HCEC 1CT (cell line): ENCODE measurements around the gene PHF21A.
"Not testable (repeated sequence)": the region's sequence is repeated elsewhere in the genome, so short reads cannot be mapped to it uniquely, and the experiment has no call there.

Experiments used
- DNase-seq: peaks from one replicate; pipeline ENCODE4 v3.0.0-alpha.2; 2017

PHF21A gene

DNA sequence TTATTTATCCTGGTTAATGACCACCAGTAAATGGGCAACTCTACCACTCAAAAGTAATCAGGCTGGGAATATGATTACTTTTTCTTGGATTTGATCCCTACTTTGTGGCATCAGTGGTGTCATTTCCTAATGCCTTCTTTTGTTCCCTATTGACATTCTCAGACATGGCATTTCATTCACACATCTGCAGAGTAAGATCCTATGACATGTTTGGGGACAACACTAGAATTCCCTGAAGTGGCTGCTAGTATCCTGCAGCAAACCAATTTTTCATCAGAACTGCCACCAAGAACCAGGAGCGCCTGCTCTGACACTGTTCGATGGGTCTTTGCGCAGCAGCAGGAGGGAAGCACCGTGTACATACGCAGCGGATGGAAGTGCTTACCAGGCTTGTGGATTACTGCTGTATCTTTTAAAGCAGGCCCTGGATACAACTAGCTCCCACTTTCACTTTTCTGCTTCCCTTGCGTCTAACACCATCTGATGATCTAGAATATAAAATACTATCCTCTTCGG lies 101.1 kb downstream of the PHF21A start:
- DNase-seq = no peak

DNA sequence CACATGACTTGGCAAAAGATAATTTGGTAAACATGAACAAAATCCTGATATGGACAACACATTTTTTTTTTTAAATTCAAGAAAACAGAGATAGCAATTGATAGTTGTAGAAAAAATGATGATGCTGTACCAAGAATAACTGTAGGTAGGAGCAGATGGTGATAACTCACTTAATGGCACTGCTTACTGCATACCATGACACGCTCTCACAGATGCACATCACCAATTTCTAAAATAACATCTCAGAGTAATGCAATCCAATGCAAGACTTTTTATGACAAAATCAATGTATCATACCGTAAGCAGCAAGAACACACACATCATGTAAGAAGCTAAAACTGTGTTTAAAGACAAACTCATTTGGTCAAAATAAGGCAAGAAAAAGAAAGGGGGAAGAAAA lies 102.6 kb downstream of the PHF21A start:
- no peak for DNase-seq

DNA sequence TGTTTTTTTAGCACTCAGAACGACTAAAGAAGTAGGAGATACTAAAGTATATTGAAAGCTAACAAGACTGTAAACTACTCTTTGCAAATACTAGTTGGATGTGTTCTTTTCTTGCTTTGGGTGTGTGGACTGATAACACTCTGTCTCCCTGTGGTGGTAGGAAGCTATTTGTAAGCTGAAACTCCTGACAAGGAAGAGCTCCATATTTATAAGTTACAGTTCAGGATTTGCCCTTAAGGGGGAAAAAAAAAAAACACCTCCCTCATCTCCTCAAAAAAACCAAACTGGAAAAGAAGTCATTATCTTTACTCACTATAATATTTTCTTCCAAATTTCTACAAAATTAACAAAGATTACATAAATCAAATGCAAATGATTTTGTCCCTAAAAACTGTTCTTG lies 103.9 kb downstream of the PHF21A start:
- DNase-seq = no peak

DNA sequence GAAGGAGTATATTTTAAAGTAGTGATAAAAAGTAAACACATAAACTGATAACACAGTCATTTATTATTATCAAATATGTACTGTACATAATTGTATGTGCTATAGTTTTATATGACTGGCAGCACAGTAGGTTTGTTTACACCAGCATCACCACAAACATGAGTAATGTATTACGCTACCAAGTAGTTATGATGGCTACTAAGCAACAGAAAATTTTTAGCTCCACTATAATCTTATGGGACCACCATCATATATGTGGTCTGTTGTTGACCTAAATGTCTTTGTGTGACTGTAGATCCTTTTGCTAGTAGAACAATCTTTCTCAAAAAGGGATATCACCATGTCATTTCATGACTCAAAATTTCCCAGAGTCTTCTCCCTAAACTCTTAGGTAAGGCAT lies 105.3 kb downstream of the PHF21A start:
- DNase-seq = peak; percentile 64

DNA sequence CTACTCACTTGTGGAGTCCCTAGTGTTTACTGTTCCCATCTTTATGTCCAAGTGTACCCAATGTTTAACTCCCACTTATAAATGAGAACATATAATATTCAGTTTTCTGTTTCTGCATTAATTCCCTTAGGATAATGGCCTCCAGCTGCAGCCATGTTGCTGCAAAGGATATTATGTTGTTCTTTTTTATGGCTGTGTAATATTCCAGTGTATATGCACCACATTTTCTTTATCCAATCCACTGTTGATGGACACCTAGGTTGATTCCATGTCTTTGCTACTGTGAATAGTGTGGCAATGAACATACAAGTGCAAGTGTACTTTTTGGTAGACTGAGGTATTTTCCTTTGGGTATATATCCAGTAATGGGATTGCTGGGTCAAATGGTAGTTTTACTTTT lies 107.1 kb downstream of the PHF21A start:
- DNase-seq = not testable (repeated sequence)

DNA sequence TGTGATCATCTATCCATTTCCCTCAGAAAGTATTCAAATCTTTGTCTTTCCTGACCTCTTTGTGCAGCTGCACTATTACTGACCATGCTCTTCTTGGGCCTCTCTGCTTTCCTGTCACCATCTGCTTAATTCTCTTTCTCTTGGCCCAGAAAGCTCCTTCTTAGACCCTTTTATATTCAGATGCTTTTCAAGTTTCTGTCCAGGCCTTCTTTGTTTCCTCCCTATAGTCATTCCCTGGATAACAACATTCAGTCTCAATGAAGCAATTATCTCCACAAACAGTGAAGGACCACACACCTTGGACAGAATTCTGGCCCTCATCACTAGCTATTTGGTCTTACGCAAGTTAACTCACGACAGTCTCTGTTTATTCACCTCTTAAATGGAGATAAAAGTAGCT lies 109.1 kb downstream of the PHF21A start:
- no peak for DNase-seq

DNA sequence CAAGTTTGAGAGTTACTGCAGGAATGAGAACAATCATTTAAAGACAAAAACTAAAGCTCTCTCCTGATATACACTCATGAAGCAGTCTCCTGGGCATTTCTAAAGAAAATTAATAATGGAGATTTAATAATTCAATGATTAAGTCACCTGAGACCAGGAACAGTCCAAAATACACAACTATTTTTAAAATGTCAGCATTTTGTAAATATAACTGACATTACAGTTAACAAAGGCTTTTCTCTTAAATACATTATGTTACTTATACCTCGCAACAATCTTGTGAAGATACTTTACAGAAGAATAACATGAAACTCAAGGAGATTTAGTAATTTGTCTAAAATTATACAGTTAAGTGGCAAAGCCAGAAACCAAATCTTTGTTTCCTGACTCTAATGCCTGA lies 111.2 kb downstream of the PHF21A start:
- no peak for DNase-seq

DNA sequence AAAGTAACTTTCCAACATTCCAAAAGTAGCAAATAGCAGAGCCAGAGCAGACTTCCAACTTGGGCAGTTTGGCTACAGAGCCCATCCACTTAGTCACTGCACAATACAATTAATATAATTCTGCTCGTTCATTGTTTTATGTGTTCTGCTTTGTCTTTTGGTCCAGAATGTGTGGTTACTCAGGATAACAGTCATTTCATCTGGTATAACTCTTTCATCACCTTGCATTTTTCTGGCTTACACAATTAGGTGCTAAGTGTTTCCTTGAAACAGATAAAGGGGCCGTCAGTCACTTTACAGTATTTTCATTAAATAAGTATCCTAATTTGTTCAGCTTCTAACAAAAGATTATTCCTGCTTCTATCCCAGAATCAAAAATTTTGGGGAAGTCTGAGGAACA lies 111.6 kb downstream of the PHF21A start:
- DNase-seq = no peak

DNA sequence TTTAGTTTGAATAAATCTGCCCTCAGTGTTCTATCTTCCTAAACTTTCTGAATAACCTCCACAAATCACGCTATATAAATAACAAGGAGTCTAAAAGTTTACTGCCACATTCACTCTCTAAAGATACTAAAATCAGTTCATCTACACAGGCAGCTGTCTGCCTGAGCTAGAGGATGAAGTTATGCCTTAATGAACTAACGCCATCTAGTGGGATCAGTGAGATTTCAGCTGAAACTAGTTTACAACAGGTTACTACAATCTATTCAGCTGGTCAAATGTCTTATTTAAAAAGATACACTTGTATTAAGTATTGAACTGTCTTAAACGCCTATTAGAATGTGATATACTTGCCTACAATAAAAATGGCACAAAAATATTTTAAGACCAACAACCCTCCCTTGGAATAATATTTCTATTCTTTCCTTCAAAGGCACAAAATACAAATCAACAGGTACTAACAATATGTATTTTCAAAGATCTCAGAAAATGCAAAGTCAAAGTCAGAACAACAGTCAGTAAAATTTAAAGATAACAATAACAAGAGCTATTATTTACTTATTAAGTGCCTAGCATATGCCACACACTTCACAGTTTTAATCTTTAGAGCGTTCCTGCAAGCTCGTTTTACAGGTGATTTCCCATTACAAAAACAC lies 114.7 kb downstream of the PHF21A start:
- peak; percentile 69 for DNase-seq

DNA sequence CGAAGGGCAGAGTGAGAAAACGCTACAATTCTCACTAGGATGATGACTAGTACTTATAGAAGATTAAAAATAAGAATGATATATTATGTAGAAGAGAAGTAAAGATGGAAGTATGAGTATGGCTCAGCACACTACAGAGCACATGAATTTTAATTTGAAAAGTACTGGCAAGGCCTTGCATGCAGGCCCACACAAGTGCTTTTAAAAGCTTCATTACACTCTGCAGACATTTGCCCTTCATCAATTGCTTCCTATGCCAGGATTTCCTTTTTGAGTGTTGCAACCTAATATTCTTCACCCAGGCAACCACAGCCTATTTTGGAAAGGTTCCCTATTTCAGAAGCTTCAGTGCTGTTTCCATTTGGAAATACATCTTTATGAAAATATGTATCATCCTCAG lies 117.7 kb downstream of the PHF21A start:
- DNase-seq = peak; percentile 32

DNA sequence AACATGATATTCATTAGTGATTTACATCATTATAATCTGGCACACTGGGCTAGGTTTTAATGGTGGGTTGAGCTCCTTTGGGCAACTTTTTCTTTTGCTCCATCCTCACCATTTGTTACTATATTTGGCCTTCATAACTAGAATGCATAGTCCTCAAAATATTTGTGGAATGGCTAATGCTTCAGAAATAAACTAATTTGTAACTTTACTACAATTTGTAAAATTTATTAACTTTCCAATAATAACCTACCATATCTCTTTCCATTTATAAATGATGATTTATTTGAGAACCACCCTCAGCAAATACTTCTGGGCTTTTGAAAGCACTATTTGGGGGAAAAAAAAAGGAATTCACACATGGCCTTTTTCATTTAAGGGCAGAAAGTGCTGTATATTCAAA lies 119.1 kb downstream of the PHF21A start:
- DNase-seq = no peak

DNA sequence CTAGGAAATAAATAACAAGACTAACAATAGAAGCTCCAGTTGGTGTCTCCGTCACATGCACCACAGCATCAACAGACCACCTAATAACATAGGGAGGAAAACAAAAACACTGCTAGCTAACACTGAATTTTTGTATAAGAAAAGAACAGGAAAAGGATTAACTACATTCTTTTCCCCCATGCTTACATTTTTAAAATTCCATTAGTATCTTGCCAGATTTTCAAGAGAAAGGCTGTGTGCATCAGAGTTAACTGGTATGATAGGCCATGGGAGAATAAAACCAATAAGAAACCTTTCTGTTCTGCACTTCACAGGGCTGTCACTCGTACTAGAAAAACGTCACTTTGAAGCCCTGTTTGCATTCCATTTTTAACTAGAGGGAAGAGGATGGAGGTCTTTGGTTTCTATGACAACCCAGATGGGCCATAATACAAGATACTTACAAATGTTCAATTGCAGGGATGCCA lies 119.8 kb downstream of the PHF21A start:
- peak; percentile 28 for DNase-seq

DNA sequence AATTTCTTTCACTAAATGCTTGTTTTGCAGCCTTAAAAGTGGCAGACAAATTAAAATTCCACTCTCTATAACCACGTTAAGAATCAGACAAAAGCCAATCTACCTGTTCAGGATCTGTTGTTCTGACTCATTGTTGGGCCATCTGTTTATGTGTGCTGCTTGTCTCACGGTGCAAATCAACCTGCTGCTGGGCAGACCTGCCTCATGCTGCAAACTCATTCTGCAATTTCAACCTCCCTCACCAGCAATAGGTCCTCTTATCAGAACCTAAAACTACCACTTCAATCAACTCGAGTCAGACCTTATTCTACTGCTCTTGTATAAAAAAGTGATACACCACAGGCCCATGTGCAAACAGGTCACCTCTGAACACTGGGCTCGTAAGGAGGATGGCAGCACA lies 123.7 kb downstream of the PHF21A start:
- no peak for DNase-seq

DNA sequence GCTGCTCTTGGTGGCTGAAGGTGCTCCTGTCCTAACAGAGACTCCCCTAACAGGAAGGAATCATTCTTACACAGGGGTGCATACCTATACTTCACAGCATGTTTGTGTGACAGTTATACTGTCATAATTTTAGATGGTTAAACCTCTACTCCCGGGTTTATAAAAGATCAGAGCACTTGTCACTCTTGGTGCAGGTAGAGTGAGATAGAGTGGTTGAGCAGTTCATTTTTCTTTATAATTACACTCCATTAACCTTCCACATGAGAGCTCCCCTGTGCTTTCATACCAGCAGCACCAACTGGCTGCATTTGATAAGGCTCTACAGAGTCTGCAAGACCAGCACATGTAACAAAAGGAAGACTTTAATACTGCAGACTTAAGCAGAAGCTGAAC lies 125.9 kb downstream of the PHF21A start:
- DNase-seq = no peak

DNA sequence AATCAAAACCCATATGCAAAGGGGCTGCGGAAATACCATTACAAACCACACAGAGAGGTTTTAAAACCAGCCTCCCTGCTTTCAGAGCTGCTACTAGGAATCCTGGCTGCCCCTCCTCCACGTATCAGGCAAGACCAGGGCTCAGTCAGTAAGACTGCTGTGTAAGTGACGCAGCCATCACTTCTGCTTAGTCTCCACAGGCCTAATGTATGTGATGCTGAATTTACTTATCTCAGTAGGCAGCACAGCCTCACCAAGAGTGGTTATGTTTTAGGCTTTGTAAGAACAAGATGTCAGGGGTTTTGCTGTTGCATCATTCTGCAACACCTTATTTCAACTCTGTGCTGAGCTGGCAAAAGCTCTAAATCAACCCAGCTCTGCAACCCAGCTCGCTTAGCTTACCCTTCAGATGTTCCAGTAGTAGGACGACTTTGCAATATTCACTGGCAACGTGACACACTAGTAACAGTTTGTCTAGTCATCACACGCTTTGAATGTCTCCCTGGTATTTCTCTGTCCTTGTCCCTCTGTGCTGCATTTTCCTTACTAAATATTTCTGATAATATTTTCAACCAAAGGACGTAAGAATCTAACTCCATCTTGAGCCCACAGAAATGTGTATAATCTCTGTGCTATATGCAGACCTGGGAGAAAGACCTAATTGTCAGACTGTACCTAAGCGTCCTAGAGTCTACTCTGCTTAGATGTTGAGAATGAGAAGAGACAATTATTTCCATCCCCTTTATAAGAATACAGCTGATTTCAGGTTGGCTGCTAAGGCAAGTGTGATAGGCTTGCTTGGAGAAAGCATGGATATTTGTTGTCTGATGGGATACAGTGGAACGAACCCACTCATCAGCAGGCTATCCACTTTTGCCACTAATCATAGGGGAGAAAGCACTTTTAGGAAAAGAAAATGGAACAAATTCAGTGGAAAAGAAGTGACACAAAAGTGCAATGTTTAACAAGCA lies 126.6 kb downstream of the PHF21A start:
- no peak for DNase-seq

DNA sequence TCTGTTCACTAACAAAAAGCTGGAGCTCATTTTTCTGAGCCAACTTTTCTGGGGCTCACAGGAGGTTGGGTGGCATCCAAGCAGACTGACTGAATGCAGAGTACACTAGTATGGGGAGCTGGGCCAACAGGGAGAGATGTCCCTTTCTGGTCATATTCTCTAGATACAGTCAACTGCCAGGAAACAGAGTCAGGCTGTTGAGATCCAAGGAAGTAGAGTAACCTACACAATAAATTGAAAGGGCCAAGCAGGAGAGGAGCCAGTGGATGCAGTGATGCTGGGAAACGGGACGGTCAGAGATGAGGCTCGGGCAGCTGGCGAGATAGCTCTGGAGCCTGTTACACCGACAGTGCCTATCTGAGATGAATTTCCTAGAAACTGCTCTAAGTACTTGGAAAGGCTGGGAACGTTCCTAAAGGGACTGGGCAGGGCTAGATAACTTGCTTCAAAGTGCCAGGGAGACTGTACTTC lies 127.7 kb downstream of the PHF21A start:
- DNase-seq = no peak

DNA sequence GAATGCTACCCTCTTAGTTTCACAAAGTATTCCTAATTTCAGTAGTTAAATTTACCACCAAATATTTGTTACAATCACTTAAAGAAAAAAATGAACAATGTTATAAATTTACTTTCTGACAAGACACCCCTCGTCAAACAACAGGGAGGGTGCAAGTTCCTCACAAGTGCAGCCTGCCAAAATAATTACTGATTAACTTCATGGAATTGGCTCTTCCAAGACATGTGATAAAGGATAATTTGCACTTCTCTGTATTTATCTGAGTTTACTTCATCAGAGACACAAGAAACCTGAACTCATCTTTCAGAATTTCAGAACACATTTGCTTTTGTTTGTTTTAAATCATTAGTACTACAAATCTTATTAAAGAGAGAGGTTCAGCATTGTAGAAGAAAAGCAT lies 132.3 kb downstream of the PHF21A start:
- DNase-seq = no peak

DNA sequence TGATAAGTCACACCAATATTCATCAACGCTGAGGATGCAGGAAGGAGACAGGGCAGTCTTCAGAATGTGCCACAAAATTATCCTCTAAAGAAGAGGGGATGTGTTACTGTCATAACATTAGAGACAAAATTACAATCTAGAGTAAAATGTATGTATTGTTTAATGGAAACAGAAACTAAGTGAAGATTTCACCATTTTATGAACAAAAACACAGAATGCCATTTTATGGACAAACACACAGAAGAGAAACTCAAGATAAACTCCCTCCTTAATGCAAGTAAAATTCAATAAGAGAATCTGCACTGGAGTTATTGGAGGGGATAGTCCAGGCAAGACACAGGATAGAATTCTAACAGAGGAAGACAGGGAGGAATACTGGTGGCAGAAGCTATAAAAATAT lies 136.0 kb downstream of the PHF21A start:
- DNase-seq = no peak

DNA sequence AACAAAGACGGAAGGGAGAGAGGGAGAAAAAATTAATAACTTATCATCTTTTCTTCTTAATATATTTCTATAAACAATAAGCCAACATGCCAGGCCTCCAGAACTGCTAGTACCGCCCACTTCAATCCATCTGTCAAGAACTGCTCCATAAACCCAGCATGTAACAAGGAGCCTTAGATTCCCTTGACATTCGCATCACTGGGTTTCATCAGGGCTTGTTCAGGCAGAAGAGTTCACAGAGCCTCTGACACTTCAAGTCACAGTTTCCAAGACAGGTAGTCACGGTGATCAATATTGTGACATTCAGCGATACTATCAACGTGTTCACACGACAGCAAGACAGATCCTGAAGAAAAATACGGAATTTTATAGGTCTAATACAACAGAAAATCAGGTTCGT lies 137.1 kb downstream of the PHF21A start:
- DNase-seq = no peak

DNA sequence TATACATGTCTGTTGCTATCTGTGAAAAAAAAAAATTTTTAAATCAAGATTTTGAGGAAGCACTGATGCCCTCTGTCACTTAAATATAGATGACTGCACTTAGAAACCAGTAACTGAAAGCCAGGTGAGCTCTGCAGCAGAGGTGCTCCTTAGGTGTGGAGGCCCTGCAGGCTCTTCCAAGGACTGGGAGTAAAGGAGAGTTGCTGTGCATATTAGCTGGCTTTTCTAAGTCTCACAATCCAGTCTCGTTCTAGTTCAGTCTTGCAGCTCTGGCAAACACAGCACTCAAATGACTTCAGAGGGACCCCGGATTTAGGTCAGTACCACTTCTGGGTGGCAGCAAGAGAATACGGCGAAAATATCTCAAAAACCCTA lies 137.8 kb downstream of the PHF21A start:
- DNase-seq = no peak

DNA sequence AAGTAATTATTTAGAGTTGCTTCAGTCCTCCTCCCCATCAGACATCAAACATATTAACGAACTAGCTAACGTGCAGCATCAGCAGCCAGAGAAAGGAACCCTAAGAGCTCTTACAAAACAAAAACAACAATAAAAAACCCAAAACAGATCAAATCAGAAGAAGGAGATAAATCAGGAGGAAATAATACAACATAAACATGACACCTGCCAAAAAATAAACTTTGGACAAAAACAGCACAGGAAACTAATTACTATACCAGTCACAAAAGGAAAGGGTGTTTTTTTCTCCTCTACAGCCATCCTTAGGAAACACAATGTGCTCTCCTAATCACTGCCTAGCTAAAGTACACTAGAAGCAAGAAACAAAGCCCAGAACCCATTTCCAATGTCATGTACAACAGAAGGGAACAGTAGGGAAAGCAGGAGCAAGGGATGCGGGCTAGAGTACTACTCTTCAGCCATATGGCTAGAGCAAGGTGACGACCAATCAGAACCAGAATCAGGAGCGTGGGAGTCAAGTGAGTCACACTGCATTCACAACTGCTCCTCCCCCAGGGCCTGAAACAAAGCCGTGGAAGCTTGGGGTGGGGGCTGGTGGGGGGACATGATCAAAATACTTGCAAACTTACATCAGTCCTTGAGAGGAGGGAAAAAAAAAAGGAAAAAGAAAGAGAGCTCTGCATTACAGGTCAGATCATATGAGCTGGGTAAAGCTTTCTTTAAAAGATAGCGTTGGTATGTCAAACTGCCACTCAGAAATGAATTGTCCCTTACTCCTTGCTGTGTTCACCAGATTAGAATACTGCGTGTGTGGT lies 138.4 kb downstream of the PHF21A start:
- DNase-seq = peak; percentile 72

DNA sequence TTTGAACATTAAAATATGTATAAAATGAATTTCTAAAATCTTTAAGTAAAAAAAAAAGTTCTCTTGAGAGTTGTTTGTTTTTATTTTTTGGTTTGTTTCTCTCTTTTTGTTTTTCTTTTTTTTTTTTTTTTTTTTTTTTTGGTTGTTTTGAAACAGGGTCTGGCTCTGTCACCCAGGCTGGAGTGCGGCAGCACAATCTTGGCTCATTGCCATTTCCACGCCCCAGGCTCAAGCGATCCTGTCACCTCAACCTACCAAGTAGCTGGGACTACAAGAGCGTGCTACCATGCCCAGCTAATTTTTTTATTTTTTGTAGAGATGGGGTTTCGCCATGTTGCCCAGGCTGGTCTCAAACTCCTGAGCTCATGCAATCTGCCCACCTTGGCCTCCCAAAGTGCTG lies 139.4 kb downstream of the PHF21A start:
- not testable (repeated sequence) for DNase-seq

DNA sequence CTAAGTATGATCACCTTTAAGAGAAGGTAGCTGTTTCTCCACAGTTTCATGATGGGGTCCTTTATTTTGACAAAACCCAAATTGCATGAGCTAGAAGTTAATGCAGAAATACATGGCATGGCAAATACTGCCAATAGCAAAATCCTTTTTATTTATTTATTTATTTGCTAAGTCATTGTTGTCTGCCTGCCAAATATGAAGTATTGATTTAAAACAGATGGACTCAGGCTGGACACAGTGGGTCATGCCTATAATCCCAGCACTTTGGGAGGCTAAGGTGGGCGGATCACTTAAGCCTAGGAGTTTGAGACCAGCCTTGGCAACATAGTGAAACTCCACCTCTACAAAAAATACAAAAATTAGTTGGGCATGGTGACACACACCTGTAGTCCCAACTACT lies 146.4 kb downstream of the PHF21A start:
- DNase-seq = peak; percentile 23
